ENCODE data around the gene SLC5A6.

DNA sequence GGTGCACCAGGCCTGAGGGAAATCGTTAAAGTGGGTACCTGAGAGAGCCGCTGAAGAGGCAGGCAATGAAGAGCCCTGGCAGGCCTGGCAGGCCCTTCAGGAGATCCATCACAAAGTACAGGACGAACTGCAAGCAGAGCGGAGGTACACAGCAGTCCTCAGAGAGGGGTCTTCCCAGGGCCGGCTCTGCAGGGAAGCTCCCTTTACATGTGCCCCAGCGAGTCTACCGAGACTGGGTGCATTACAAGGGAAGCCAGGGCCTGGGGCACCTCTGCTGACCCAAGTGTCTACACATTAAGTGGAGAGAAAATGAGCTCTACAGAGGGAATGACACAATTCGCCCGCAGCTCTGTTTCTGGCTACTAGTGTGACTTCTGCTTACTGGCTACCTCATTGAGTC is 8.3 kb downstream of the SLC5A6 start:
- TF ChIP-seq, protein P1, sequence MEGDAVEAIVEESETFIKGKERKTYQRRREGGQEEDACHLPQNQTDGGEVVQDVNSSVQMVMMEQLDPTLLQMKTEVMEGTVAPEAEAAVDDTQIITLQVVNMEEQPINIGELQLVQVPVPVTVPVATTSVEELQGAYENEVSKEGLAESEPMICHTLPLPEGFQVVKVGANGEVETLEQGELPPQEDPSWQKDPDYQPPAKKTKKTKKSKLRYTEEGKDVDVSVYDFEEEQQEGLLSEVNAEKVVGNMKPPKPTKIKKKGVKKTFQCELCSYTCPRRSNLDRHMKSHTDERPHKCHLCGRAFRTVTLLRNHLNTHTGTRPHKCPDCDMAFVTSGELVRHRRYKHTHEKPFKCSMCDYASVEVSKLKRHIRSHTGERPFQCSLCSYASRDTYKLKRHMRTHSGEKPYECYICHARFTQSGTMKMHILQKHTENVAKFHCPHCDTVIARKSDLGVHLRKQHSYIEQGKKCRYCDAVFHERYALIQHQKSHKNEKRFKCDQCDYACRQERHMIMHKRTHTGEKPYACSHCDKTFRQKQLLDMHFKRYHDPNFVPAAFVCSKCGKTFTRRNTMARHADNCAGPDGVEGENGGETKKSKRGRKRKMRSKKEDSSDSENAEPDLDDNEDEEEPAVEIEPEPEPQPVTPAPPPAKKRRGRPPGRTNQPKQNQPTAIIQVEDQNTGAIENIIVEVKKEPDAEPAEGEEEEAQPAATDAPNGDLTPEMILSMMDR (IDR thresholded peaks at IDR 0.05; ENCODE audit: low read length) = no peak
- no peak for TF ChIP-seq EZH2 (IDR thresholded peaks at IDR 0.05; ENCODE audit: borderline replicate concordance, low read length)
